ENCODE data around the gene TSPAN9.

GRCh38 chr12:3149515-3150307 is 72.5 kb downstream of the TSPAN9 start:
- TF ChIP-seq POLR2A (IDR thresholded peaks at IDR 0.05) (no peak), CTCF (IDR thresholded peaks at IDR 0.05) (no peak)

Measured in tibial nerve (tissue), 3 donors.